GM12878 (cell line): ENCODE data around the gene BMF. TPM values are rescaled to one million over a fixed set of nuclear protein-coding genes. Genes with fewer than 3 reads are reported as not detected.

Experiments used
- ATAC-seq: fragments of 200-7000 bp; cut with Tn5 transposase; 3 replicates; pipeline ENCODE4 v1.9.1; 2020; ENCODE audit warnings: mild to moderate bottlenecking, moderate library complexity
- BruUV-seq: library from RNA; stranded (reverse); fragments of 400-500 nt; replicated peaks from 2 replicates; lab custom pipeline; 2021; lab: Mats Ljungman, UMichigan
- CTCF ChIA-PET: fragments of 300-600 bp; sonication (Branson Sonifier 250); formaldehyde crosslinking; extraction: SDS; loops from one replicate; lab custom pipeline; 2021; ENCODE audit warnings: inconsistent platforms; lab: Yijun Ruan, JAX
- POLR2A ChIA-PET: fragments of 350-600 bp; formaldehyde crosslinking; extraction: SDS; loops from one replicate; lab custom pipeline; 2021; ENCODE audit warnings: inconsistent platforms; lab: Charles Lee
- RAD21 ChIA-PET: fragments of 300-600 bp; sonication (Branson Sonifier 250); formaldehyde crosslinking; loops from one replicate; lab custom pipeline; 2023; ENCODE audit warnings: antibody characterized with exemption; ENCODE audit not compliant: unreplicated experiment; lab: Charles Lee
- SMC1A ChIA-PET: fragments of 300-600 bp; sonication (Branson Sonifier 250); formaldehyde crosslinking; loops from one replicate; lab custom pipeline; 2023; ENCODE audit not compliant: unreplicated experiment, uncharacterized antibody; lab: Charles Lee
- DNase-seq: peaks from one replicate; pipeline ENCODE4 v3.0.0-alpha.2; 2011; ENCODE audit warnings: low read depth, low spot score
- FAIRE-seq: peaks from 3 replicates; lab custom pipeline; 2011; peaks lifted over from hg19 to GRCh38; lab: Jason Lieb, UNC
- H2AFZ ChIP-seq: 2 replicates; pipeline ENCODE4 v1.6.0; 2011; ENCODE audit warnings: low read depth, low read length, control low read depth; ENCODE audit not compliant: control insufficient read depth
- H3K27ac ChIP-seq: 2 replicates; pipeline ENCODE4 v1.5.1; 2011; ENCODE audit warnings: control low read depth; ENCODE audit not compliant: control insufficient read depth, insufficient read depth
- H3K27me3 ChIP-seq, 2 experiments: replicated peaks in 1 of 2; 2 replicates each; pipeline versions ENCODE4 v1.6.0 to v1.6.1; 2011; ENCODE audit warnings: low read length in 1 of 2; ENCODE audit not compliant: control insufficient read depth in 2 of 2, insufficient read depth in 2 of 2
- H3K36me3 ChIP-seq, 2 experiments: 2 replicates each; pipeline ENCODE4 v1.5.1; 2011; ENCODE audit warnings: low read length in 1 of 2; ENCODE audit not compliant: control insufficient read depth in 2 of 2, insufficient read depth in 2 of 2
- H3K4me1 ChIP-seq: 2 replicates; pipeline ENCODE4 v1.6.1; 2011; ENCODE audit warnings: mild to moderate bottlenecking, low read length, moderate library complexity, mixed read lengths; ENCODE audit not compliant: control insufficient read depth, insufficient read depth
- H3K4me2 ChIP-seq: 2 replicates; pipeline ENCODE4 v1.6.0; 2011; ENCODE audit warnings: control low read depth; ENCODE audit not compliant: control insufficient read depth, insufficient read depth
- H3K4me3 ChIP-seq: fragments of 200-600 bp; sonication (generic); 2 replicates; pipeline ENCODE4 v1.5.1; 2016
- H3K79me2 ChIP-seq: 2 replicates; pipeline ENCODE4 v1.6.0; 2011; ENCODE audit warnings: low read length; ENCODE audit not compliant: control insufficient read depth, insufficient read depth
- H3K9ac ChIP-seq: 2 replicates; pipeline ENCODE4 v1.8.0; 2011; ENCODE audit warnings: low read length, control low read depth, mixed read lengths; ENCODE audit not compliant: control insufficient read depth, insufficient read depth
- H3K9me3 ChIP-seq: replicated peaks from 3 replicates; pipeline ENCODE4 v1.5.1; 2011; ENCODE audit warnings: mild to moderate bottlenecking, low read length; ENCODE audit not compliant: control insufficient read depth, insufficient read depth
- H4K20me1 ChIP-seq: 2 replicates; pipeline ENCODE4 v1.6.0; 2011; ENCODE audit not compliant: control insufficient read depth, insufficient read depth
- EED ChIP-seq: sonication (generic); IDR thresholded peaks from 2 replicates; pipeline ENCODE4 v1.6.1; 2016; ENCODE audit warnings: antibody characterized with exemption, low read depth
- GABPA ChIP-seq: IDR thresholded peaks from 2 replicates; pipeline ENCODE4 v1.6.1; 2014; ENCODE audit warnings: antibody characterized with exemption, low read depth, mild to moderate bottlenecking, inconsistent platforms
- KDM1A ChIP-seq: fragments of 200-600 bp; sonication (generic); IDR thresholded peaks from 2 replicates; pipeline ENCODE4 v1.6.1; 2016; ENCODE audit warnings: borderline replicate concordance
- MEF2A ChIP-seq: IDR thresholded peaks from 2 replicates; pipeline ENCODE4 v1.6.1; 2011; ENCODE audit warnings: low read depth, mild to moderate bottlenecking, low read length, moderate library complexity; ENCODE audit not compliant: insufficient read depth
- ZBTB11 ChIP-seq: fragments of 450-650 bp; formaldehyde crosslinking; IDR thresholded peaks from 2 replicates; pipeline ENCODE4 v1.5.0; 2022; ENCODE audit warnings: mild to moderate bottlenecking, missing genetic modification characterization
- WGBS: methylation state at CpG from one replicate; pipeline ENCODE4 v1.1.6; 2016; ENCODE audit warnings: low lambda C conversion rate; ENCODE audit not compliant: insufficient replicate concordance, insufficient coverage; ENCODE audit errors: missing lambda C conversion rate; 5-methylcytosine and 5-hydroxymethylcytosine counted together
- in situ Hi-C: fragments of 300-500 bp; cut with MboI; formaldehyde crosslinking; loops from 9 replicates; pipeline ENCODE4 v1.14.3; 2018; ENCODE audit warnings: mixed read lengths
- intact Hi-C: fragments of 100-400 bp; cut with micrococcal nuclease; formaldehyde crosslinking; loops from one replicate; pipeline ENCODE4 v1.14.2; 2022; ENCODE audit not compliant: unreplicated experiment
- polyA plus RNA-seq, 11 experiments: library from polyadenylated mRNA; depleted of rRNA in 4 of 11; unstranded in 6 of 11; stranded (reverse) in 5 of 11; fragments of >200 nt; fragmentation: Nextera tagmentation in 4 of 11; fragmentation: Illumina TruSeq in 1 of 11; extraction: Ambion mirVana in 4 of 11; extraction: Trizol in 1 of 11; gene quantifications; 1 replicate in 1 of 11; 2 replicates in 10 of 11; pipeline versions ENCODE4 v1.2.1 to v1.2.3, GENCODE V29; 2011 to 2016; ENCODE audit warnings: inconsistent platforms in 2 of 11, missing spikeins in 2 of 11, low read depth in 1 of 11
- total RNA-seq, 4 experiments: library from RNA; depleted of rRNA in 3 of 4; stranded (reverse); fragments of >200 nt in 3 of 4; fragmentation: Illumina TruSeq in 1 of 4; extraction: Trizol in 1 of 4; gene quantifications; 2 replicates each; pipeline versions ENCODE4 v1.2.1 to v1.2.3, GENCODE V29; 2013 to 2021
- TF ChIP-seq, protein P1 (sequence below): fragments of 450-650 bp; IDR thresholded peaks from 2 replicates; pipeline ENCODE4 v1.6.1; 2016; ENCODE audit warnings: mild to moderate bottlenecking, moderate library complexity, borderline replicate concordance
- TF ChIP-seq, protein P2 (sequence below): fragments of 450-650 bp; IDR thresholded peaks from 2 replicates; pipeline ENCODE4 v1.6.1; 2017; ENCODE audit warnings: low read depth, mild to moderate bottlenecking, moderate library complexity
- TF ChIP-seq, protein P3 (sequence below): fragments of 450-650 bp; IDR thresholded peaks from 2 replicates; pipeline ENCODE4 v1.6.1; 2017; ENCODE audit warnings: mild to moderate bottlenecking

The BMF gene
- total and polyA plus RNA-seq, 10 of the 15 experiments (the other 5 are each of a cell fraction or from before 2014, with no cell fraction given) = 0.82 to 34.9 (median 16.9) TPM

GRCh38 chr15:40106203-40107161 lies 2.2 kb downstream of the BMF start:
- CTCF ChIA-PET = interaction anchor here (0.9 to 19.0 kb wide), 31 partner anchors 8 to 318 kb away, joined by 3 to 776 read pairs (median 8); partner anchors contain the start of genes BUB1B, EIF2AK4 and SRP14
- POLR2A ChIA-PET = interaction anchor here (0.6 to 17.1 kb wide), 24 partner anchors 9 to 318 kb away, joined by 3 to 307 read pairs (median 4); partner anchors contain the start of genes BUB1B and SRP14
- DNase-seq = peak; percentile 83
- RAD21 ChIA-PET = interaction anchor here (0.6 to 24.6 kb wide), 36 partner anchors 9 to 1415 kb away, joined by 3 to 903 read pairs (median 5); partner anchors contain the start of genes BUB1B, PAK6 and SRP14
- H3K27ac ChIP-seq = peak overlapping the region; percentile 96
- H3K4me1 ChIP-seq = peaks cover 64% of the 10 kb centered on the region
- no peaks in the 10 kb centered on the region; a peak in 2 of 4 replicates for H3K36me3 ChIP-seq
- in situ Hi-C loops (loop anchor here (10.0 kb wide), 3 partner anchors 52 to 322 kb away; partner anchors contain the start of genes EIF2AK4 and FSIP1), intact Hi-C loops (loop anchor here (5.0 to 10.0 kb wide), 3 partner anchors 168 to 319 kb away; partner anchors contain the start of gene EIF2AK4)
- FAIRE-seq = peak; percentile 71
- SMC1A ChIA-PET = interaction anchor here (0.8 to 29.7 kb wide), 34 partner anchors 9 to 322 kb away, joined by 3 to 1082 read pairs (median 4); partner anchors contain the start of genes BUB1B, EIF2AK4, INAFM2 and SRP14
- H3K79me2 ChIP-seq = peaks cover 45% of the 10 kb centered on the region
- peak overlapping the region; percentile 73 for H3K4me3 ChIP-seq
- no peaks in the 10 kb centered on the region for H4K20me1 ChIP-seq
- no peaks in the 10 kb centered on the region for H3K27me3 ChIP-seq
- BruUV-seq = no TSS peak
- peak; percentile 48 for ATAC-seq
- H3K9me3 ChIP-seq = no peaks in the 10 kb centered on the region
- WGBS = 13% methylated on average over 8 of the region's 8 CpGs
- peak overlapping the region; percentile 96 for H3K4me2 ChIP-seq
- H3K9ac ChIP-seq = peak overlapping the region; percentile 74
- H2AFZ ChIP-seq = no peak overlapping the region; the same call in none of the 2 replicates
- no peak for TF ChIP-seq ZBTB11
- TF ChIP-seq KDM1A = no peak
- TF ChIP-seq, protein P1, sequence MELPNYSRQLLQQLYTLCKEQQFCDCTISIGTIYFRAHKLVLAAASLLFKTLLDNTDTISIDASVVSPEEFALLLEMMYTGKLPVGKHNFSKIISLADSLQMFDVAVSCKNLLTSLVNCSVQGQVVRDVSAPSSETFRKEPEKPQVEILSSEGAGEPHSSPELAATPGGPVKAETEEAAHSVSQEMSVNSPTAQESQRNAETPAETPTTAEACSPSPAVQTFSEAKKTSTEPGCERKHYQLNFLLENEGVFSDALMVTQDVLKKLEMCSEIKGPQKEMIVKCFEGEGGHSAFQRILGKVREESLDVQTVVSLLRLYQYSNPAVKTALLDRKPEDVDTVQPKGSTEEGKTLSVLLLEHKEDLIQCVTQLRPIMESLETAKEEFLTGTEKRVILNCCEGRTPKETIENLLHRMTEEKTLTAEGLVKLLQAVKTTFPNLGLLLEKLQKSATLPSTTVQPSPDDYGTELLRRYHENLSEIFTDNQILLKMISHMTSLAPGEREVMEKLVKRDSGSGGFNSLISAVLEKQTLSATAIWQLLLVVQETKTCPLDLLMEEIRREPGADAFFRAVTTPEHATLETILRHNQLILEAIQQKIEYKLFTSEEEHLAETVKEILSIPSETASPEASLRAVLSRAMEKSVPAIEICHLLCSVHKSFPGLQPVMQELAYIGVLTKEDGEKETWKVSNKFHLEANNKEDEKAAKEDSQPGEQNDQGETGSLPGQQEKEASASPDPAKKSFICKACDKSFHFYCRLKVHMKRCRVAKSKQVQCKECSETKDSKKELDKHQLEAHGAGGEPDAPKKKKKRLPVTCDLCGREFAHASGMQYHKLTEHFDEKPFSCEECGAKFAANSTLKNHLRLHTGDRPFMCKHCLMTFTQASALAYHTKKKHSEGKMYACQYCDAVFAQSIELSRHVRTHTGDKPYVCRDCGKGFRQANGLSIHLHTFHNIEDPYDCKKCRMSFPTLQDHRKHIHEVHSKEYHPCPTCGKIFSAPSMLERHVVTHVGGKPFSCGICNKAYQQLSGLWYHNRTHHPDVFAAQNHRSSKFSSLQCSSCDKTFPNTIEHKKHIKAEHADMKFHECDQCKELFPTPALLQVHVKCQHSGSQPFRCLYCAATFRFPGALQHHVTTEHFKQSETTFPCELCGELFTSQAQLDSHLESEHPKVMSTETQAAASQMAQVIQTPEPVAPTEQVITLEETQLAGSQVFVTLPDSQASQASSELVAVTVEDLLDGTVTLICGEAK = no peak
- TF ChIP-seq MEF2A = 0 out of 2 replicates have a peak, but pooled peaks have one; percentile 3
- TF ChIP-seq, protein P2, sequence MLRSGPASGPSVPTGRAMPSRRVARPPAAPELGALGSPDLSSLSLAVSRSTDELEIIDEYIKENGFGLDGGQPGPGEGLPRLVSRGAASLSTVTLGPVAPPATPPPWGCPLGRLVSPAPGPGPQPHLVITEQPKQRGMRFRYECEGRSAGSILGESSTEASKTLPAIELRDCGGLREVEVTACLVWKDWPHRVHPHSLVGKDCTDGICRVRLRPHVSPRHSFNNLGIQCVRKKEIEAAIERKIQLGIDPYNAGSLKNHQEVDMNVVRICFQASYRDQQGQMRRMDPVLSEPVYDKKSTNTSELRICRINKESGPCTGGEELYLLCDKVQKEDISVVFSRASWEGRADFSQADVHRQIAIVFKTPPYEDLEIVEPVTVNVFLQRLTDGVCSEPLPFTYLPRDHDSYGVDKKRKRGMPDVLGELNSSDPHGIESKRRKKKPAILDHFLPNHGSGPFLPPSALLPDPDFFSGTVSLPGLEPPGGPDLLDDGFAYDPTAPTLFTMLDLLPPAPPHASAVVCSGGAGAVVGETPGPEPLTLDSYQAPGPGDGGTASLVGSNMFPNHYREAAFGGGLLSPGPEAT = 0 out of 2 replicates have a peak, but pooled peaks have one; percentile 51
- TF ChIP-seq GABPA = no peak
- TF ChIP-seq, protein P3, sequence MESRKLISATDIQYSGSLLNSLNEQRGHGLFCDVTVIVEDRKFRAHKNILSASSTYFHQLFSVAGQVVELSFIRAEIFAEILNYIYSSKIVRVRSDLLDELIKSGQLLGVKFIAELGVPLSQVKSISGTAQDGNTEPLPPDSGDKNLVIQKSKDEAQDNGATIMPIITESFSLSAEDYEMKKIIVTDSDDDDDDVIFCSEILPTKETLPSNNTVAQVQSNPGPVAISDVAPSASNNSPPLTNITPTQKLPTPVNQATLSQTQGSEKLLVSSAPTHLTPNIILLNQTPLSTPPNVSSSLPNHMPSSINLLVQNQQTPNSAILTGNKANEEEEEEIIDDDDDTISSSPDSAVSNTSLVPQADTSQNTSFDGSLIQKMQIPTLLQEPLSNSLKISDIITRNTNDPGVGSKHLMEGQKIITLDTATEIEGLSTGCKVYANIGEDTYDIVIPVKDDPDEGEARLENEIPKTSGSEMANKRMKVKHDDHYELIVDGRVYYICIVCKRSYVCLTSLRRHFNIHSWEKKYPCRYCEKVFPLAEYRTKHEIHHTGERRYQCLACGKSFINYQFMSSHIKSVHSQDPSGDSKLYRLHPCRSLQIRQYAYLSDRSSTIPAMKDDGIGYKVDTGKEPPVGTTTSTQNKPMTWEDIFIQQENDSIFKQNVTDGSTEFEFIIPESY = no peak
- peak; percentile 92 for TF ChIP-seq EED
